Natural killer cell treated with Interleukin-12 subunit alpha and Interleukin-12 subunit beta and Interleukin-15 and Interleukin-18, amount 100 ng/mL, for 72 hours (primary cell): Measurements from ENCODE around the gene KLC1. TPM values are rescaled to one million over a fixed set of nuclear protein-coding genes. Genes with fewer than 3 reads are reported as not detected.

Experiments
- ATAC-seq, 2 donors: fragments of 150-1000 bp; cut with Tn5 transposase in 1 of 2; sonication (Bioruptor Pico), chemical (Tn5 transposase) in 1 of 2; 2 replicates each; pipeline ENCODE4 v1.10.0; 2021
- DNase-seq: peaks from one replicate; pipeline ENCODE4 v3.0.0; 2022; ENCODE audit warnings: low spot score
- H3K27ac Mint-ChIP-seq, 2 donors: 1 replicate in 1 of 2; 2 replicates in 1 of 2; pipeline ENCODE4 v1.8.0; 2022; ENCODE audit warnings: mixed read lengths in 2 of 2, mild to moderate bottlenecking in 1 of 2, moderate library complexity in 1 of 2
- H3K27me3 Mint-ChIP-seq, 2 donors: 1 replicate in 1 of 2; 2 replicates in 1 of 2; pipeline ENCODE4 v1.8.0; 2022; ENCODE audit warnings: mixed read lengths in 2 of 2
- H3K36me3 Mint-ChIP-seq: one replicate; pipeline ENCODE4 v1.8.0; 2022; ENCODE audit warnings: mixed read lengths
- H3K4me1 Mint-ChIP-seq, 2 donors: 1 replicate in 1 of 2; 2 replicates in 1 of 2; pipeline ENCODE4 v1.8.0; 2022; ENCODE audit warnings: low read depth in 2 of 2, mixed read lengths in 2 of 2, mild to moderate bottlenecking in 1 of 2
- H3K4me3 Mint-ChIP-seq: one replicate; pipeline ENCODE4 v1.8.0; 2022; ENCODE audit warnings: mixed read lengths
- H3K9me3 Mint-ChIP-seq: 2 replicates; pipeline ENCODE4 v1.8.0; 2022; ENCODE audit warnings: mixed read lengths
- total RNA-seq, 2 donors: library from RNA; stranded (reverse); gene quantifications; one replicate each; pipeline ENCODE4 v1.2.3, GENCODE V29; 2022

KLC1 gene
- total RNA-seq, 2 donors from 2014 or later = 150 to 189 TPM

DNA sequence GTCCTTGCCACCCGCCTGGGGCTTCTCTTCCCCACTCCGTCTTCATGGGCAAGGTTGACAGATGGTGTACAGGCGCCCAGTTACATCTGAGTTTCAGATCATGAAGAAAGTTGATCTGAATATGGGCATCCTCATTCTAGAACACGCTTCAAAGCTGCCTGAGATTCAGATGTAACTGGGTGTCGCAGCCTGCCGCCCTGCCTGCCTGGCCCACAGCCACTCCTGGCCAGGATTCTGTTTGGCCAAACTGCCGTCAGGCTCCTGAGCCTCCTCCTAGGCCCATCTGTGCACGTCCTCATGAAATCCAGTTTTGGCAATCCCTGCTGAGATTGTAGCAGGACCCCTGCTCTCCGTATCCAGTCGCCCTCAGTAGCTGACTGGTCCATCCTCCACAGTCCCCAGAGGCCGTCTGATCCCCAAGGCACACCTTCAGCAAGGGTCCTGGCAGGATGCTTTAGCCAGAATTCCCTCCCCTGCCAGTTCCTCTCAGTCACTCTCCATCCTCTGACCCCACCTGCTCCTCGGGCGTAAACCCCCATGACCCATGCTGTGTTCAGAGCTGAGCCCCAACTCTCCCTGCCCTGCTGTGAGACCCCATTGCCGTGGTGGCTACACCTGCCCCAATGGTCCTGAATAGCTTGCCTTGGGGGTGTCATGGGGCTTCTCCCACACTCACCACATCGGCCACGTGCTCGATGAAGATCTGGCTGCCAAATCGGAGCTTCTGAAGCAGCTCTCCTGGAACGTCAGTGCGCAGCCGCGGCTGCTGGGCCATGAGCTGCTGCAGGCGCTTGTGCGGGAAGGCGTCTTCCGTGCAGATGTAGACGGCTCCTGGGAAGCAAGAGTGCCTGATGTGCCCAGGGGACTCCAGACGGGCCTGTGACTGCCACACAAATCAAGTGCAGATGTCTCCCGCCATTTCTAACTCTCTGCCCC is 73.8 kb downstream of the KLC1 start:
- no peak overlapping the region for H3K27ac Mint-ChIP-seq
- DNase-seq (peak; percentile 55), ATAC-seq (no peak)
- H3K27me3 Mint-ChIP-seq = no peaks in the 10 kb centered on the region
- no peak overlapping the region for H3K4me3 Mint-ChIP-seq
- H3K4me1 Mint-ChIP-seq = peaks cover 0 to 17% of the 10 kb centered on the region in 2 donors
- H3K36me3 Mint-ChIP-seq = no peaks in the 10 kb centered on the region
- H3K9me3 Mint-ChIP-seq = no peaks in the 10 kb centered on the region

DNA sequence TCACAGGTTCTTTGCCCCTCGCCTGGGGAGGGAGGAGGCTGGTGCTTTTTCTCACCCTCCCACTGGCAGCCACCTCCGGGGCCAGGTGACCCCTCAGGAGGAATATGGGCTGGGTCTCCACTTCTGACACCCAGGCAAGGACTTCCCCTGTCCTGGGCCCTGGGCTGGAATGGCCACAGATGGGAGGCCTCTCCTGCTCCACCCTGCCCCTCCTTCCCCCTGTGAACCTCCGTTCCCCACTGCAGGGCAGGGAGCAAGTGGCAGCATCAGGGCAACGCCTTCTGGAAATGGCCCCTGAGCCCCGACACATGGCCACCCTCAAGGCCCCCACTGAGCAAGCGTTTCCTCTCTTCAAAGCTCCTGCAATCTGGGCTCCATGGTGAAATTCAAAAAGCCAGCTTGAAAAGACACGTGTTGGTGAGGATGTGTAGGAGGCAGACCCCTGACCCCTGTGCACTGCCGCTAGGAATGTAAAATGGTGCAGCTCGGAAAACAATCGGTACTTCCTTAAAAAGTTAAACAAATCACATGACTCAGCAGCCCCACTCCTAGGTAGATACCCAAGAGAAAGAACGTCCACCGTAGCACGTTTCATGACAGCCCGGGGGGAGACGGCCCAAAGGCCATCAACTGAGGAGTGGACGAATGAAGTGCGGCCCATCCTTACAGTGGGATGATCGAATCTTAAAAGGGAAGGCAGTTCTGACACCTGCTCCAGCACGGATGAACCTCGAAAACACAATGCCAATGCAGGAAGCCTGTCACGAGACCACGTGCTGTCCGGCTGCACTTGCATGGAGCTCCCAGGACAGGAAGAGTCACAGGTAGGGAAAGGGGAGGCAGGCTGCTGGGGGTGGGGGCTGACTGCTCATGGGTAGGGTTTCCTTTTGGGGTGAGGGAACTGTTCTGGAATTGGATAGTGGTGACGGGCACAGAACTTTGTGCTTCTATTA is 74.7 kb downstream of the KLC1 start:
- no peak for ATAC-seq
- Mint-ChIP-seq H3K4me1 (peaks cover 0 to 15% of the 10 kb centered on the region in 2 donors), H3K36me3 (no peaks in the 10 kb centered on the region), H3K4me3 (no peak overlapping the region), H3K27me3 (no peaks in the 10 kb centered on the region), H3K27ac (peak overlapping the region; percentile 43 to 47), H3K9me3 (no peaks in the 10 kb centered on the region)
- no peak for DNase-seq

DNA sequence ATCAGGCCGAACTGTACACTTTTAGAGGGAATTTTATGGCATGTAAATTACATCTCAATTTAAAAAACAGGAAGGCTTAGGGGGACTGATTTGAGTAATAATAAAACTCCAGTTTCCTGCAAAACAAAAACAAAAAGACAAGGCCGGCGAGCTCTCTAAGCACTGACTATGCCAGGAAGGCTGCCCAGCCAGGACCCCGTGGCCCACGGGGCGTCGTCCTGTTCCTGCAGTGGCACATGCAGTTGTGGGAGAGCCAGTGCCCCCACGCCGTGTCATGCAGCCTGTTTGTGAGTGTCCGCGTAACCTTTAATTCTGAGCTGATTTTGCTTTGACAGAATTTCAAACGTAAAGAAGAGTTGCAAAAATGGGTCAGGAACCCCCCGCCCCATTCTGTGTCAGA is 75.7 kb downstream of the KLC1 start:
- H3K27me3 Mint-ChIP-seq = no peaks in the 10 kb centered on the region
- H3K9me3 Mint-ChIP-seq = no peaks in the 10 kb centered on the region

DNA sequence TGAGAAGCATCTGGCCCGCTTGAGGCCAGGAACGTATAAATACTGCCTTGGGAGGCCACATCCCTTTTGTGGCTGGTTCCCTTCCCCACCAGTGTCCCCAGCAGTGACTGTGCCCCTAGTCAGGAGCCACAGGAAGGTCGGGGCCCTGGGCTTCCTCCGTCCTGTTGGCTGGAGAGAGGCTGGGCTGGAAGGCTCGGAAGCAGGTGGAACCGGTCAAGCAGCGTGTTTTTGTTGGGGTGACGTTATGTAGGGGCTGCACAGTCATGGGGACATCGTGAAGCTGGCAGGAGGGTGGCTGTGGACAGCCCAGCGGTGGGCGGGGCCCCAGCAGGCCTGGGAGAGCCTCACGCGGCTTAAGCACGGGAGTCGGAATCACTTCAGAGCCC is 76.1 kb downstream of the KLC1 start:
- Mint-ChIP-seq H3K36me3 (no peaks in the 10 kb centered on the region), H3K27me3 (no peaks in the 10 kb centered on the region), H3K4me1 (peaks cover 0 to 15% of the 10 kb centered on the region in 2 donors), H3K4me3 (no peak overlapping the region), H3K9me3 (no peaks in the 10 kb centered on the region), H3K27ac (peak overlapping the region in 1 of 2 donors; percentile 49)
- ATAC-seq = no peak
- no peak for DNase-seq

More for the DNA sequence above, 75.7 kb downstream of the KLC1 start:
- ATAC-seq = no peak
- Mint-ChIP-seq H3K27ac (peak overlapping the region in 1 of 2 donors; percentile 49), H3K36me3 (no peaks in the 10 kb centered on the region), H3K4me3 (no peak overlapping the region), H3K4me1 (peaks cover 0 to 17% of the 10 kb centered on the region in 2 donors)
- DNase-seq = no peak

DNA sequence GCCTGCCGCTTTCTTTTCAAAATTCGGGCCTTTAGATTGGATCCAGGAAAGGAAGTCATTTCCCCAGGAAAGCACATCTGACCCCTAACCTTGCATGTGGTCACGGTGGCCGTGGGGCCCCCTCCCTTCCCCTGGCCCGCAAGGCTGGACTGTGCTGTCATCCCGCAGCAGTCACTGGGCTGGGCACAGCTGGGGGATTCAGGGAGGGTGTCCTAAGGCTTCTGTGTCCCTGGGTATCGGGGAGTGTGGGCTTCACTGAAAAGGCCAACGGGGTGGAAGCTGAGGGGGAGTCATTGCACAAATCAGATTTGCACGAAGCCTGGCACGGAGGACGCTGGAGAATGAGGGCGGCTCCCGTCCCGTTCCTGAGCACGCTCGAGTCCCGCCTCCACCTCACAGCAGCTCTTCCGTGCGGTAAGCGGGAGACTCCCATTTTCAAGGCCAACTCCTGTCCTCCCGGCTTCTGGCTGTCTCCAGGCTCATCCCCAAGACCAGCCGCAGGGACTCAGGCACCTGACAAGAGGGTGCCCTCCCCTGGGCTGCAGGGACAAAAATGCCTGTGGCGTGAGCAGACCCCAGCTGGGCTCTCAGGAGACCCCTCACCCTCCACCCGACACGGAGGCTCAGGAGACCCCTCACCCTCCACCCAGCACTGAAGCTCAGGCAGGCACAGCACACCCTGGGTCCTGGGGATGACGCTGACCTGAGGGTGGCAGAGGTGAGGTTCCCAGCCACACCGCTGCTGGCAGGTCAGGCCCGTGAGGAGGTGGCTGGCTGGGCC is 76.7 kb downstream of the KLC1 start:
- Mint-ChIP-seq H3K27ac (peak overlapping the region in 1 of 2 donors; percentile 49), H3K36me3 (no peaks in the 10 kb centered on the region), H3K27me3 (no peaks in the 10 kb centered on the region), H3K4me3 (no peak overlapping the region), H3K9me3 (no peaks in the 10 kb centered on the region), H3K4me1 (peaks cover 0 to 15% of the 10 kb centered on the region in 2 donors)
- DNase-seq = no peak
- no peak for ATAC-seq

- no peaks in the 10 kb centered on the region for H3K36me3 Mint-ChIP-seq
- no peak for DNase-seq
- H3K4me3 Mint-ChIP-seq = no peak overlapping the region
- peaks cover 0 to 15% of the 10 kb centered on the region in 2 donors for H3K4me1 Mint-ChIP-seq
- H3K27me3 Mint-ChIP-seq = no peaks in the 10 kb centered on the region
- no peak overlapping the region for H3K27ac Mint-ChIP-seq
- ATAC-seq = no peak
- H3K9me3 Mint-ChIP-seq = no peaks in the 10 kb centered on the region
Measured at GRCh38 chr14:103706551-103707328, 77.7 kb downstream of the KLC1 start.

GRCh38 chr14:103707329-103708263 is 78.6 kb downstream of the KLC1 start:
- peaks cover 0 to 13% of the 10 kb centered on the region in 2 donors for H3K4me1 Mint-ChIP-seq
- no peak overlapping the region for H3K4me3 Mint-ChIP-seq
- H3K27ac Mint-ChIP-seq = no peak overlapping the region
- no peaks in the 10 kb centered on the region for H3K36me3 Mint-ChIP-seq
- no peak for DNase-seq
- no peaks in the 10 kb centered on the region for H3K27me3 Mint-ChIP-seq
- H3K9me3 Mint-ChIP-seq = no peaks in the 10 kb centered on the region
- peak in 1 of 2 donors; percentile 11 for ATAC-seq

GRCh38 chr14:103708750-103709187 is 79.8 kb downstream of the KLC1 start:
- Mint-ChIP-seq H3K27me3 (no peaks in the 10 kb centered on the region), H3K9me3 (no peaks in the 10 kb centered on the region), H3K27ac (no peak overlapping the region), H3K4me3 (no peak overlapping the region), H3K4me1 (peaks cover 0 to 12% of the 10 kb centered on the region in 2 donors), H3K36me3 (no peaks in the 10 kb centered on the region)
- DNase-seq (no peak), ATAC-seq (no peak)

GRCh38 chr14:103709814-103710213 is 80.8 kb downstream of the KLC1 start:
- Mint-ChIP-seq H3K4me3 (no peak overlapping the region), H3K4me1 (peaks cover 0 to 13% of the 10 kb centered on the region in 2 donors), H3K9me3 (no peaks in the 10 kb centered on the region), H3K27ac (no peak overlapping the region), H3K36me3 (no peaks in the 10 kb centered on the region), H3K27me3 (no peaks in the 10 kb centered on the region)
- ATAC-seq (no peak), DNase-seq (no peak)

DNA sequence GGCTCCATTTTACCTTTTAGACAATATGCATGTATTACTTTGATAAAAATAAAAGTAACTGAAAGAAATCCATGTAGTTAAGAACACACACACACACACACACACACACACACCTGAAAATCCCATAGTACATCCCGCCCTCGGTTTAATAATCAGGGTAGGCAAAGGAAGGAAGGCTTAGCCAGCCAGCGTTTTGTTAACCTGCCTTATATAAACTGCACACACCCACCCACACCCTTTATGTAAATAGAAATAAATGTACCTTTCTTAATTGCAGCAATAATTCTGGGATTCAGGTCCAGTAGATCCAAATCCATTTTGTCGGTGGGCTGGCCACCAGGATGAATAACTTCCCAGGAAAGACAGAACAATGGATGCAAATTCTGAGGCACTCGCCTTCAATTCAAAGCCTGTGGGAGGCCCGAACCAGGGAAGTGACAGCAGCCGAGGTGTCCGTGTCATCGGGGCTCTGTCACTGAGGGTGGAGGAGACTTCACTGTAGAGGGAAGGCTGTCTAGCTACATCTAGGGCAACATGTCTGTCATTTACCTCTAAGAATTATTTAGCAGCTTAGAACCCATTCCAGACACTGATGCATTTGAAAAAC is 81.9 kb downstream of the KLC1 start:
- peaks cover 0 to 17% of the 10 kb centered on the region in 2 donors for H3K4me1 Mint-ChIP-seq
- H3K36me3 Mint-ChIP-seq = no peaks in the 10 kb centered on the region
- H3K27ac Mint-ChIP-seq = no peak overlapping the region
- no peak for DNase-seq
- no peak overlapping the region for H3K4me3 Mint-ChIP-seq
- no peaks in the 10 kb centered on the region for H3K9me3 Mint-ChIP-seq
- no peaks in the 10 kb centered on the region for H3K27me3 Mint-ChIP-seq
- ATAC-seq = no peak

GRCh38 chr14:103711516-103712431 is 82.8 kb downstream of the KLC1 start:
- Mint-ChIP-seq H3K27ac (no peak overlapping the region), H3K4me3 (no peak overlapping the region), H3K4me1 (peaks cover 0 to 17% of the 10 kb centered on the region in 2 donors), H3K27me3 (no peaks in the 10 kb centered on the region), H3K9me3 (no peaks in the 10 kb centered on the region), H3K36me3 (no peaks in the 10 kb centered on the region)
- ATAC-seq = no peak
- DNase-seq = no peak
